Activated CD4-positive, alpha-beta T cell treated with anti-CD3 and anti-CD28 coated beads for 1 hour (primary cell): ENCODE data around the gene TMEM209.
"Not testable (repeated sequence)": the region's sequence is repeated elsewhere in the genome, so short reads cannot be mapped to it uniquely, and the experiment has no call there.

Experiments
- DNase-seq: peaks from one replicate; pipeline ENCODE4 v3.0.0-alpha.2; 2020

The TMEM209 gene

DNA sequence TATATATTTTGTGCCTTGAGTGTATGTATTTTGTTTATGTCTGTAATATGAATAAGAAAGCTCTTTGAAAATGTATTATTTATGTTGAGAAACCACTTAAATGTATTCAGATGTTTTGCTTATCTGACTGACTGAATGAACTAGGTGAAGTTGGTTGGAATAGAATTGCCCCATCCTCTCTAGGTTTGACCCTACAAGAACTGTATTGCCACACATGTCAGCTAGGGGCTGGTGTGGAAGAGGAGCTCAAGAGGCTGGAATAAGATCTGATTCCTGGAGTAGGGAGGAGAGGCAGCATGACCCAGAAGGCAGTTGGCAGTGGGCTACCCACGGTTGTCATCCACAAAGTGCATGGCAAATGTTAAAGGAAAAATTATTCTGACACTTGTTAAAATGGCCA is 11.5 kb upstream of the TMEM209 start:
- DNase-seq = no peak

DNA sequence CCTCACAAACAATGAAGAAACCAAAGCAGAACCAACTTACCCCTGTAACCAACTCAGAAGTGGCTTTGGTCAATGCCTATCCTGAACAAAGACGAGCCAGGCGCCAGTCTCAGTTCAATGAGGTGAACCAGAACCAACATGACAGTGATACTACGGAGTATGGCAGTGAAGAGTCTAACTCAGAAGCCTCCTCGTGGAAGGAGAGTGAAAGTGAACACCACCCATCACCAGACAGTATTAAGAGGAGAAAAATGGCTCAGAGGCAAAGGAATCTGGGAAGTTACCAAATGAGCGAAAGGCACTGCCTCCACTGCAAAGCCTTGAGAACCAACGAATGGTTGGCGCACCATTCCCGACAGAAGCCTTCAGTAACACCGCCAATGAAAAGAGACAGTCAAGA is 10.8 kb upstream of the TMEM209 start:
- DNase-seq = no peak

DNA sequence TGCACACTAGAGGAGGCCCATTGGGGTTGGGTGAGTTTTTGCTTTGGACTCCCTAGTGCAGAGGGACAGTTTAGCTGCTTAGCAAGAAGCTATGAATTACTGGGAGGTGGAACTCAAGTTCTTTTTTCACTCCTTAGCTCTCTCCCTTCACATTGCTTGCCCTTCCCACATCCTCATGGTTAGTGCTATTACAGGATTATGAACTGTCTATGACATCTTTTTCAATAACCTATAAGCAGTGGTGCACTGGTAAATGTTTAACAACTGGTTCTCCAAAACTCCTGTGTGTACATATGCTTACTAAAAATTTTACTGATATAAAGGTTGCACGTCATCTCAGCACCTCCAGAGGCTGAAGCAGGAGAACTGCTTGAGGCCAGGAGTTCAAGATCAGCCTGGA is 8.6 kb upstream of the TMEM209 start:
- no peak for DNase-seq

DNA sequence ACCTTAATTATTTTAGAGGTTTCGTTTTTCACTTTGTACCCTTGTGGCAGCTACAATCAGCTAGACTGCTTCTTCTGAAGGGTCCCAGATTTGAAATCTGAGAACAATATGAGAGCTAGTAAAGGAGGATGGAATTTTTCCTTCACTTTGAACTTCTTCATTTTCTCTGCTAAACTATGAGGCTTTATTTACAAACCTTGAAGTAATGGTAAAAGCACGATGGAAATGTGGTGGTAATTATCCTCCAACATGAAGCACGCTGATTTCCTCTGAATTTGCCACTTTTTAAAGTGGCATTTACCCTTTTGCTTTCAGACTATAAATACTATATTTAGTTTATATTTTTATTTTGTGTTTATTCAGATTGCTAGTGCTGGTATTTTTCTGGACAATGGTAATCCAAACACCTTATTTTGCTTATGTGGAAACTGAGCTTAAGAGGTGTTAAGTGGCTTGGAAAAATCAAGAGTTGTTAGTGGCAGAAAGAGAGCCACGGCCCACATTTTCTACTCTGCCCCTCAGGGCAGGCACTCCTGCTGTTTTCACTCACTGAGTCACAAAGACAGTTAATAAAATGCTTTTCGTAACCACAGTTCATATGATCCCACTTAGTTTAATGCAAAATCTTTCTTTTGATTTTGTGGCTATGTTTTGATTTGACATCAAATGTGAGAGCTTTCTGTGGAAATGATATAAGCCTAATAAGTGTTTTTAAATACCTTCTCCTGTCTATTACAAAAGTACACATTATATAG is 5.2 kb upstream of the TMEM209 start:
- no peak for DNase-seq

DNA sequence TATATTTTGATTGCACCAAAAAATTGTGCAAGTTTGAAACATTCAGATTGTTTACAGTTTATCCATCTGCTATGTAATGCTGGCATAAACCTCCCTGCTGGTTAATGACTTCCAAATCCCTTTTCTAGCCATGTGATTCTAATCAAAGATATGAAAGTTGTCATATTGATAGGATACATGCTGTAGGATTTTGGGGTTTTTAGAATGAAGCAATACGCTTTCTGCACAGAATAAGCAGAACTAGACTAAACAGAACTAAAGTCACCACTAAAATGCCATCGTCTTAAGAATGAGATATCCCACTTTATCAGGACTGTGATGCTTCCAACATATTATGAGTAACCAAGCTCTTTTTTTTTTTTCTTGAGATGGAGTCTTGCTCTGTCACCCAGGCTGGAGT is 3.3 kb upstream of the TMEM209 start:
- no peak for DNase-seq

DNA sequence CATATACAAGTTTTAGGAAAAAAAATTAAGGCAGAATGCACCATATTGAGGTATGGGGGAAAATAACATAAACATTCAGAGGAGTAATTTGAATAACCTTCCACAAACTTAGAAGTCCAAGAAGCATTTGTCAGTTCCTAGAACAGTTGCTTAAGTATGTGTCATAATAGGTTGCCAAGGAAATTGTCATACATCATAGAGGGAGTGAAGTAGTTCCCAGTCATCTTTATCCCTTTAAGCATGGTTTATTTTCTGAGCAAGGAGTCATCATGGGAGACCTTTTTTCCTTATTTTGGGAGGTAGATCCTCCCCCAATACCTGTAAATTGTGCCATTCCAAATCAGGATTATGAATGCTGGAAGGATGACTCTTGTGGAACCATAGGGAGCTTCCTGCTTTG is 2.4 kb upstream of the TMEM209 start, which contains the start of gene SSMEM1:
Gene SSMEM1 (plus strand): TSS at position 219 of the 400 bp plus-strand sequence. CDS start 51 bp downstream, at position 270.
- no peak for DNase-seq

DNA sequence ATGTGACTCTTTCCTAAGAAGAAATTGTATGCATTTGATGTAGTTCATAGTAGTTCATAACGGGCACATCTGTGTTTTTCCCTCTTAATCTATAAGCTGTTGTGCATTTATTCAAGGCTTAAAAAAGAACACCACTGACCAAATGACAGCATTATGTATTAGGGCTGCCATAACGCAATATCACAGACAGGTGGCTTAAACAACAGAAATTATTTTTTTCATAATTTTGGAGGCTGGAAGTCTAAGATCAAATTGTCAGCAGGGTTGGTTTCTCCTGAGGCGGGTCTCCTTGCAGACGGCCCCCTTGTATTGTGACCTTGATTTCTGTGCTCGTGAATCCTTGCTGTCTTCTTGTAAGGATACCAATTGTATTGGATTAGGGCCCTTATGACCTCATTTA is 1.8 kb upstream of the TMEM209 start:
- DNase-seq = no peak

DNA sequence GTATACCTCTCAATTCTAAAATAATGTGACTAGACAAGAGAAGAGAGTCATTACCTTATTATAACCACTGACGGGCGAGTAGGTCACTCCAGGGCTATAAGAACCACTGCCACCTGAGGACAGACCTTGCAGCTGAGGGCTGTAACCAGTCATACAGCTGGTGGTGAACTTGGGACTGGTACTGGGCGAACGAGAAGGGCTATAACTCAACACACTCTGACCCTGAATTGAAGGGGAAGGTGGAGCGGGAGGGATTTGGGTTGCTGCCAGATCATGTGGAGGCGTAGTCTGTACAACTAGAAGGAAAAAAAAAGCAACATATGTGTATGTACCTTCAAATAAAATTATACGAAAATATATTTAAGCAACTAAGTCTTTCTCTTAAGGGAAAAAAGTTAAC is 3.4 kb downstream of the TMEM209 start:
- DNase-seq = no peak

DNA sequence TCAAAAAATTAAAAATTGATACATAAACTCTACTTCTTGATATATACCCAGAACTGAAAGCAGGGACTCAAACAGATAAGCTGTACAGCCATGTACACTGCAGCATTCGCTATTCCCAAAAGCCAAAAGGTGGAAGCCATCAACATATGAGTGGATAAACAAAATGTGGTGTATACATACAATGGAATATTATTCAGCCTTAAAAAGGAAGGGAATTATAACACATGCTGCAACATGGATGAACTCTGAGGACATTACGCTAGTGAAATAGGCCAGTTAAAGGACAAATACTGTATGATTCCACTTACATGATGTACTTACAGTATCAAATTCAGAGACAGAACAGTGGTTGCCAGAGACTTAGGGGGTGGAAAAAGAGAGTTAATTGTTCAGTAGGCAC is 8.1 kb downstream of the TMEM209 start:
- DNase-seq = no peak

DNA sequence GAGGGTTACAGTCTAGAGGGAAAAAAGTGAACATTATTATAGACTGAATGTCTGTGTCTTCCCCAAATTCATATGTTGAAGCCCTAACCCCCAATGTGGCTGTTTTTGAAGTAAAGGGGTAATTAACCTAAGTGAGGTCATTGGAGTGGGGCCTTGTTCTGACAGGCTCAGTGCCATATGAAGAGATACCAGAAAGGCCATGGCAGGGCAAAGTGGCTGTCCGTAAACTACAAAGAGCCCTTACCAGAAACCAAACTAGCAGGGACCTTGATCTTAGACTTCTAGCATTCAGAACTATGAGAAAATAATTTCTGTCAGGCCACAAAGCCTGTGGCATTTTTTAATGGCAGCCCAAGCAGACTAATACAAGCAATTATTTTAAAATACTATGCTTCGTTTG is 8.7 kb downstream of the TMEM209 start:
- no peak for DNase-seq

DNA sequence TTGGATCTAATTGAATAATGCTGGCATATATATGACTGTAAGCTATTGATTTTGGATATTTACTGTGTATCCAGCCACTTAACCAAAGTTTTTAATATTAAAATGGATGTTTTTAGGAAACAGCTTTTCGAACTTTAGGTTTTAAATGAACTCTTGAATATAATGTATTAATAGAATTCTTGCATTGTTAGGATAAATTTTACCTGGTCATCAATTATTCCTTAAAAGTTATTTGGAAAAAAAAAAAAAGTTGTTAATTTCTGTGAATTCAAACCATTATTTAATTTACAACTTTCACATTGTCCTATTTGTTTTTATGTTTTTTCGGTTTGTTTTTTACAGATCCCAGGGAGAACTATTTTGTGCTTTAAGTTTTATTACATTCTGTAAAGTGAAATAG is 9.8 kb downstream of the TMEM209 start:
- no peak for DNase-seq

DNA sequence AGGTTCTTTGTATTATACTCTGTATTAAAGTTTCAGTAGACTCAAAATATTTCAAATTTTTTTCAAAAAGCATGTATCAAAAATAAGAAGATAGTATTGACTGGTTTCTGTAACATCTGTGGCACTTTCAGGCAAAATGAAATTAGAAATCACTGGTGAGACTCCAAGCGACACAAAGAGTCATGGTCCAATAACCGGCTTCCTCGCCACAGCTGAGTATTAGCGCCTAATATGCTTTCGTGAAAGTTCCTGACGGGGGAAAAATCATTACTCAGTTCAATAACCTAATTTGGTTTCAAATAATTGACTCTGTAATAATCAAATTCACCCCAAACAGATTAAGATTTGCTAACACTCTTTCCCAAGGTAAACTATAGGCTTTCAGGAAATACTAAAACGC is 13.4 kb downstream of the TMEM209 start:
- DNase-seq = no peak

DNA sequence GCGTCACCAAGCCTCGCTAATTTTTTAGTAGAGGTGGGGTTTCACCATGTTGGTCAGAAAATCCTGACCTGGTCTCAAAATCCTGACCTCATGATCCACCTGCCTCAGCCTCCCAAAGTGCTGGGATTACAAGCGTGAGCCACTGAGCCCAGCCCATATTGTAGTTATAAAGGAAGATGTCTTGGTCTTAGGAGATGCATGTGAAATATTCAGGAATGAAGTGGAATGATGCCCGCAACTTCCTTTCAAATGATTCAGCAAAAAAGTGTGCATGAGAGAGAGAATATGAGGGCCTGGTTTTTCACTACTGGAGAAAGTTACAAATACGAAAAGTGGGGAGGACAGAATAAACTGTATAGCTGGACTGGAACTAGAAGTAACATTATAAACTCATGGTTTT is 15.9 kb downstream of the TMEM209 start:
- no peak for DNase-seq

DNA sequence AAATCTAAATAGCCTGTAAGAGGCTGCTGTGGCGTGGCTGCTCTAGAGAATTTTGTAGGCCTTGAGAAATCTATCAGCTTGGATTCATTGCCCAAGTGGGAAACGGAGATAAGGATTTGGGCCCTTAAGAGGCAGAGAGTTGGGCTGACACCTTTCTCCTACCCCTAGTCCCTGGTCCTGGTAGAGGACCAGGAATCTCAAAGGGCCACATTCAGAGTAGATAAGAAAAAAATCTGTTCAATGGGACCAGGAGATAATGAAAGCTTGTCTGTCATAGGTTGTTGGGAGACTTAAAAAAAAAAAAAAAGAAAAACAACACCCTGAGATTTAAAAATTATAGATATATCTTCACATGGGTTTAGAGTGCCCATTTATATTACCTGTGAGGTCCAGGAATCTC is 17.8 kb downstream of the TMEM209 start:
- no peak for DNase-seq

DNA sequence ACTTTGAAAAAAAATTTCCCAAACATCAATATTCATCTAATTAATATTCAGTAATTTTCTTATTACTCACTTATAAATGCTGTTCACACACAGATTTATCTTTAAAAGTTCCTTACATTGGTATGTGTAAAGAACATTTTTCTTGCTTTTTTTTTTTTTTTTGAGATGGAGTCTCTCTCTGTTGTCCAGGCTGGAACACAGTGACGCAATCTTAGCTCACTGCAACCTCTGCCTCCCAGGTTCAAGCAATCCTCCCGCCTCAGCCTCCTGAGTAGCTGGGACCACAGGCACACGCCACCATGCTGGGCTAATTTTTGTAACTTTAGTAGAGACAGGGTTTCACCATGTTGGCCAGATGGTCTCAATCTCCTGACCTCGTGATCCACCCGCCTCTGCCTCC is 20.9 kb downstream of the TMEM209 start:
- DNase-seq = not testable (repeated sequence)

DNA sequence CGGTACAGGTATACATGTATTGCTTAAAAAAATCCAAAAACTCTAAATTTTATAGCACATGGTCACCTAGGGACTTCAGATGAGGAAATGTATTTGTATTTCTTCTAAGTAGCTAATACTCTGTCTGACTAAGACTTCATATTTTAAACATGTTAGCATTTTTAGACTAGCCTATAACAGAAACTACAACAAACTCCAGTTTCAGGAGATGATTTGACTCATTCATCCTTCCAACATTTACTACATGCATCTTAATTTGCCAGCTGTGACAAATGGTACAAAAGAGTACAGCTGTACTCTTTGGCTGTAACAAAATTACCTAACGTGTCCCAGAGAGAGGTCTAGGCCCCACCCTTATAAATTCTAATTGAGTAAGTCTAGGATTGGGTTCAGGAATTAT is 22.2 kb downstream of the TMEM209 start:
- DNase-seq = no peak

DNA sequence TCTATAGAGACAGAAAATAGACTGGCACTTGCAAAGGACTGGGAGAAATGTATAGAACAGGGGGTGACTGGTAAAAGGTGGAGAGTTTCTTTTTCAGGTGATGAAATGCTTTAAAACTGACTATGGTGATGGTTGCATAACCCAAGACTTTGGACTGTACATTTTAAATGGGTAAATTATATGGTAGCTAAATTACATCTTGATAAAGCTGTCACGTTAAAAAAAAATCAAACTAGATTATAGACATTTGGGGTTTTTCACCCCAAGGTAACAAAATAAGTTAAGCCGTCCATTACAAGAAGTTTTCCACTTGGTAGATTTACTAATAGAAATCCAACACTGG is 24.0 kb downstream of the TMEM209 start:
- no peak for DNase-seq

DNA sequence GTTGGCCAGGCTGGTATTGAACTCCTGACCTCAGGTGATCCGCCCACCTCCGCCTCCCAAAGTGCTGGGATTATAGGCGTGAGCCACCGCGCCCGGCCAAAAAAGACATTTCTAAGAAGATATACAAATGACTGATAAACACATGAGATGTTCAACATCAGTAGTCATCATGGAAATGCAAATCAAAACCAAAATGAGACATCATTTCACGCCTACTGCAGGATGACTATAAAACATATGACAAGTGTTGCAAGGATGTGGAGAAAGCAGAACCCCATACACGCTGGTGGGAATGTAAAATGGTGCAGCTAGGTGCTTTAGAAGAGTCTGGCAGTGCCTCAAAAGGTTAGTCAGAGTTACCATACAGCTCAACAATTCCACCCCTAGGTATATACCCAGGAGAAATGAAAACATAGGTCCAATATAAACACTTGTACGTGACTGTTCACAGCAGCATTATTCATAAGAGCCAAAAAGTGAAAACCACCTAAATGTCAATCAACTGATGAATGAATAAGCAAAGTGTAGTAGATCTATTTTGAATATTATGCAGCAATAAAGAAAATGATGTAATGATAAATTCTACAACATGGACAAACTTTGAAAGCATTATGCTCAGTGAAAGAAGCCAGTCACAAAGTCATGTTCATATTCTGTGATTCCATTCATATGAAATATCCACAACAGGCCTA is 24.5 kb downstream of the TMEM209 start:
- no peak for DNase-seq

DNA sequence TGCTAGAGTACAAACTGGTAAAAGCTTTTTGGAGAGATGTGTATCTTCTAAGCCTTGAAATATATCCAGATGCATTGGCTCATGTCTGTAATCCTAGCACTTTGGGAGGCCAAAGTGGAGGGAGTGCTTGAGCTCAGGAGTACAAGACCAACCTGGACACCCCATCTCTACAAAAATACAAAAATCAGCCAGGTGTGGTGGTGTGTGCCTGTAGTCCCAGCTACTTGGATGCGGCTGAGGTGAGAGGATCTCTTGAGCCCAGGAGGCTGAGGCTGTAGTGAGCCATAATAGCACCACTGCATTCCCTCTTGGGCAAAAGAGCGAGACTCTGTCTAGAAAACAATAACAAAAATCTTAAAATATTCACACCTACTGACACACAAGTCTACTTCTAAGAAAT is 25.6 kb downstream of the TMEM209 start:
- DNase-seq = no peak

DNA sequence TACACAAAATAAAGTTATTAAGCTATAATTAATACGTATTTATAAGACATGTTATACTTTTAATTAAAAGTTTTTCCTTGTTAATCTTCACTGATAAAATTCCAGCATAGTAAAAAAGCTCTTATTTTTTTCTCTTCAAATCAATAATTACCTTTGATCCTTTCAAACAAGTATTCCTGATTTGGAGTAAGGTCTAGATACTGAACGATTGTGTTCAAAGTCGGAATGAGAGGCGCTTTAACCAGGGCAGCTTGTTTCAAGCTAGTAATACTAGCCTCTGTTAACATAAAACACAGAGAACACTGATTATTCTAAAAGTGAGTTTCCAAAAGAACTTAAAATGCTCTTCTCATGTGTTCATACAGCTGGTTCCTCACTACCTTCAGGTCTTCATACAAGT is 27.0 kb downstream of the TMEM209 start:
- no peak for DNase-seq

DNA sequence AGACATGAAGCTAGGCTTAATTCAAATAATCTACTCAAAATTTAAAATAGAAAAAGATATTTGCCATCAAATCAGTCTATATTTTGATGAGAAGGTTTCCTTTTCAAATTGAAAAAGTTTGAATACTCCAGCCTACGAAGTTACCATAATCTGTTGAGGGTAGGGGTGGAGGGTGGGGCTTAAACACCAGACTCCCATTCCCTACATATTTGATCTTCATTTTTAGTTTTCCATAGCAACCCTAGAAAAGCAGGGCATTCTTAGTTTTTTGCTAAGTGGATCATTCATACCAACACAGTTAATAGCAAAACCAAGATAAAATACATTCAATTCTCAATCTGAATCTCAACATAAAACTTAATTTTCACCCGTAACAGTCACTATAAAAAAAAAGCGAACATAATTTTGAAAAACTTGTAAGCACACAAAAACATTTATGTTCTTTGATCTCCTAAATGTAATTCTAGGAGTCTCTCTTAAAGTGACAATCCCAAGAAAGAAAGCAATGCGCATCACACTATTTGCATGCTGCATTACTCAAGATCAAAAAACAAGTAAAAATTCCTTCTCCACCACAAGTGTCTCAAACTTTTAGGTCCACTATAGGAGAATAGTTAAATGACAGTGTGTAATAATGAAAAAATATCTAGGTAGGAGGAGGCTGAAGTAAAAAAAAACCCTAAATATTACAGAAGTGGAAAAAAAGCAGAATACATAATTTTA is 30.8 kb downstream of the TMEM209 start:
- DNase-seq = no peak

DNA sequence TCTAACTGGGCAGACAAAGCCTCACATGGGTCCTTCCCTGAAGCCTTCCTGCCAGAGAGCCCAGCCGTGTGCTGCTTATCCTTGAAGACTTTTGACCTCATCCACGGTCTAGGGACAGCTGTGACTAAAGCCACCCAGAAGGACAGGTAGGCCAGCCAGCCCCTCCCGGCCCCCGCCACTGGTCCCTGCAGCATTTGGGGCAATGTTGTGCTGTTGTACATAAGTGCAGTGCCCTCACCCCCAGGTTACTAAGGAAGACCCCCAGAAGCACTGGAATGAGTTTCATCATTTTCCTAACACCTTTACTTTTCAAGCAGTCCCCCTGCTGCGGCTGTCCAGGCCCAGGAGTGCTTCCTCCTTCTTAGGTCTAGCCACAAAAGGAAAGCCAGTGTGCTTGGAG is 43.0 kb downstream of the TMEM209 start:
- DNase-seq = no peak

DNA sequence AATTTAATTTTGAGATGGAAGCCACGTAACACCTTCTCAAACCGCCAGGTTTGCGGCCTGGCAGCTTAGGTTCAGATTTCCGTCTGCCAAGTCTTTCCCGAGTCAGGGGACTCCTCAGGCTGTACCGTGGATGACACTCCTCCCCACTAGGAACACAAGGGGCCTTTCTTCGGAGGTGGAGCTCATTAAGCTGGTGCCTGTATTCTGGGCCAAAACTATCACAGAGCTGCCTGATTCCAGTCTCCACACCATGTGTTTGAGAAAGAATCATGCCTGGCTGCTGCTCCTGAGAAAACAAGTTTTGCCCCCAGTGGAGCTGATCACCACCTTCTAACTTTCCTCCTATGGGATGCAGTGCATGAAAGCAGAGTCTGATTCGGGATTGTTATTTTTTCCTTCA is 44.8 kb downstream of the TMEM209 start:
- no peak for DNase-seq

DNA sequence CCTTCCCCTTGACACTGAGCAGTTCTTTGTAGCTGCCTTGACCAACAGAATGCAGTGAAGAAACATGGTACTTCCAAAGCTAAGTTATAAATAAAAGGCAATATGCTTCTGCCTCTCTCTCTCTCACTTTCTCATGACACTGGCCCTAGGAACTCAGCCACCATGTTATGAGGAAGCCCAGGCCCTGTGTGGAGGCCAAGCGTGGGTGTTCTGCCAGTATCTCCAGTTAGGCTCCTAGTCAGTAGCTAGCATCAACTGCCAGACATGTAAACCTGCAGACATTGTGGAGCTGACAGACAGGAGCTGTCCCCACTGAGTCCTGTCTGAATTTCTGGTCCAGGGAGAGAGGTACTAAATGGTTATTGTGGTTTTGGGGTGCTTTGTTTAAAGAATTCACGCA is 45.2 kb downstream of the TMEM209 start:
- DNase-seq = no peak
